NCI-H2196 treated with DMSO at 0.1 percent for 48 hours (cell line): ENCODE results near the gene ANO10.
"Not testable (repeated sequence)": the region's sequence is repeated elsewhere in the genome, so short reads cannot be mapped to it uniquely, and the experiment has no call there.

Experiments used
- DNase-seq: peaks from one replicate; lab custom pipeline; 2025; ENCODE audit not compliant: unreplicated experiment; lab: John Stamatoyannopoulos, UW

Gene ANO10

DNA sequence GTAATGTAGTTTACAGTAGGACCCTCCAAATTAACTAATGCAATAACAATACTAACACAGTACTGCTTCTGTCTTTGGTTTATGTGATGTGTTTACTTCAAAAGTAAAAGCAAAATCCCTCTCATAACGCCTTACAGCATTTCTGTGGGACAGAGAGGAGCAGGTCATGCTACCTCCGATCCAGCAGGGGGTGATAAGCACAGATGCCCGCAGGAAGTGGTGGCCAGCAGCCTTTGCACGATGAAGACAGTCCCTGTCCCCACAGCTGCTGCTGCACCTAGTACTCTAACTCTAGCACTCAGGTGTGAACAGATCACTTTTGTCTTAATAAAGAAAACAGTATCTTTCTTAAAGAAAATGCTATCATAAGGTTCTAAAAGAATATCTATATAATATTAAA lies 38.3 kb downstream of the ANO10 start:
- no peak for DNase-seq

GRCh38 chr3:43582866-43583265 lies 38.9 kb downstream of the ANO10 start:
- no peak for DNase-seq

GRCh38 chr3:43581343-43581742 lies 40.5 kb downstream of the ANO10 start:
- DNase-seq, result no peak

- DNase-seq, result no peak
Observed at GRCh38 chr3:43580181-43580580, 41.6 kb downstream of the ANO10 start.

DNA sequence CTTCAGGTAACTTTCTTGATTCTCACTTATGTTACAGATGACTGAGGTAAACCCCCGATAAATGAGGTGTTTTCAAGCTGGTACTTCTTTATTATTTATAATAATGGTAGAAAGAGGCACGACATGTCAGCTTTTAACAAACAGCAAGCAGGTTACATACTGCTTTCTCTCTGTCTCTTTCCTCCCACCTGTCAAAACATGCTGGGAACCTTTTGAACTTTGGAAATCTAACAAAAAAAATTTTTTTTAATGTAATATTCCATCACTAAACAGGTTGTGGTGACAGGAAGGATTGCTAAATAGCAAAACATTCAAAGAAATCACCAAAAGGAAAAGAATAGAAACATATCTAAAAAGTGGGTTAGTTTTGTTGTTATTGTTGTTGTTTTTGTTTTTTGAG lies 48.2 kb downstream of the ANO10 start:
- DNase-seq, result no peak

GRCh38 chr3:43565661-43566341 lies 56.0 kb downstream of the ANO10 start:
- not testable (repeated sequence) for DNase-seq

DNA sequence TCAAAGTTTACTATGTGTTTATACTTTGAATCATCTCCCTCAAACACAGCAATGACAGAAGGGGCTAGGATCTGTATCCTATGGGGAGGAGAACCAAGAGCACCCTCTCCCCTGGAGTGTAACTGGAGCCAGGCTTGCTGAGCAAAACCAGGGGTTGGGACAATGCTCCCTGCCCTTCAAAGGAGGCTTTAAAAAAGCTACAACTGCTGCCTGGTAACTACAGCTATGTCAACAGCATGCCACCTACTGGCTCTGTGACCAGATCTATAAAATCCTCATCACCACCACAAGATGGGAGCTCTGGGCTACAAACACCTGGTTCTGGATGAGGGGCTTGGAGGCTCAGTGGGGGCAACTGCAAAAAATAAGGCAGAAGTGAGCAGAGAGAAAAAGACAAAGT lies 61.9 kb downstream of the ANO10 start:
- no peak for DNase-seq

GRCh38 chr3:43558171-43558570 lies 63.6 kb downstream of the ANO10 start:
- DNase-seq, result no peak

DNA sequence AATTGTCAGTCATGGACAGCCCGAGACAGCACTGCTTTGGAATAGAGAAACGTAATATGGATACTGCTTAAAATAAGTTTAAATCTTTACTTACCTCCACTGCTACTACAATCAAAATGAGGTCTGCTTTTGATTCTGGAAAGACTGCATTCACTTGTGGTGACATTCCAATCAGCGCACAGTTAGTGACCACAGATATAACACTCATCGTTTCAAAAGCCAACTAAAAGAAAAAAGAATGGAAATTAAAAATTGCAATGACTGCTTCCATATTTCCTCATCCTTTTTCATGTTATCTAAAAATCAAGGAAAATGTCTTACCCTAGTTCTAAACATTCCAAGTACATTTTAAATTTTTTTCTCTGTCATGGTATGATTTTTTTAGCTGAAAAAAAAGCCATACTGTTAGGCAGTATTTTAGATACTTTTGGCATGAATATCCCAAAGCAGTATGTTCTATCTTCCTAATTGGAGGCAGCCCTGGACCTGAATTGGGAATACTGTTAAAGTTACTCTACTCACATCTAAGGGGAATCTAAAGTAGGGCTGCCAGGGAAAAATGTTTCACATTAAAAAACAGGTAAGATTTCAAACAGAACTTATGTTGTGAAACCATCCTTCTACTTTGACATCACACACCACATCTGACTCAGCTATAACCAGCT lies 72.1 kb downstream of the ANO10 start:
- DNase-seq, result no peak

GRCh38 chr3:43544277-43544676 lies 77.5 kb downstream of the ANO10 start:
- DNase-seq, result peak; percentile 17

GRCh38 chr3:43542328-43543043 lies 79.3 kb downstream of the ANO10 start:
- DNase-seq, result no peak

DNA sequence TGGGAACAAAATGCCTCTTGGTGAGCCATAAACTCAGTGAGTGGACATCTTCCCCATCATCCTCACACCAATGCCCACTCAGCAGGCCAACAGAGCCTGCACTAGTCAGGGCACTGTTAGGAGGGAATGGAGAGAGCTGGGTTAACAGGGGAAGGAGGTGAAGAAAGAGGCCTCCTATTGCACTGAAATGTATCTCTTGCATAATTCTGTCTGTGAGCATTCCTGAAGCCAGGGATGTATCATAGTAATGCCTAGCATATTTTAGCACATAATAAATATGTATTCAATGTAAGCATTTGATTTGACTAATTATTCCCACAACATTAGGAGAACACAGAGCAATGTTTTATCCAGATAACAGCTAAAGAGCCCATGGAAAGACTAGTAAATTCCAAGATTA lies 81.2 kb downstream of the ANO10 start:
- no peak for DNase-seq

DNA sequence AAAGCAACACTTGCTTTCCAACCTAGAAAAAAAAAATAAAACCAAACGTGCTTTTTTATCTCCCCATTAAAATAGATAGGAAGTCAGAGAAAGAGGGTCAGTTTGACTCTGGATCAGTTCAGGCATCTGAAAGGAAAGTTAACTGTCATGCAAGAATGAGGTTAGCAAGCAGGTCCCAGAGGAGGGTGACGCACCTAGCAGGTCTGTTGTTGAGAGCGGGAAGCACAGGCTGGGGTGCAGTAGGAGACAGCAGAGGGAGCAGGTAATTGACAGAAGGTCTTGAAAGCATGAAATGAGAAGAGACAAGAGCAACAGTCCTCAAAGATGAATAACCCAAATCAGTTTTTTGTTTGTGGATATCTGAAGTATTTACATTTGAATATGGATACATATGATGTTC lies 82.5 kb downstream of the ANO10 start:
- no peak for DNase-seq

DNA sequence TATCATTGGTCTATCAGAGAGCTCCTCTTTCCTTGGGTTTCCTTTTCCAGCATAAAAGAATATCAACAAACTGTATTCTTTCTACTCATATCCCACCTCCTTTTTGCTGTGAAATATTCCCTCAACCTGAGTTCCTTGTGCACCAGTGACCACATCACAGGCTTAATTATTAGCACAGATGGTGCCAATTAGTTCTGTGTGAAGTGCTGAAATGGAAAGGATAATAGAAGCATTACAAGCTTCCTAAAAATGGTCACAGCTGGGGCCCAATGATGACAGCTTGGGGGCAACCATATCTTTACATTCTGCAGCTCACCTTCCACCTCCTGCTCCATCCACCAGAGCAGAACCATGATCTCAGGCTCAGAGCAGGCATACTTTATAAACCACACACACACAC lies 84.6 kb downstream of the ANO10 start:
- DNase-seq, result no peak

DNA sequence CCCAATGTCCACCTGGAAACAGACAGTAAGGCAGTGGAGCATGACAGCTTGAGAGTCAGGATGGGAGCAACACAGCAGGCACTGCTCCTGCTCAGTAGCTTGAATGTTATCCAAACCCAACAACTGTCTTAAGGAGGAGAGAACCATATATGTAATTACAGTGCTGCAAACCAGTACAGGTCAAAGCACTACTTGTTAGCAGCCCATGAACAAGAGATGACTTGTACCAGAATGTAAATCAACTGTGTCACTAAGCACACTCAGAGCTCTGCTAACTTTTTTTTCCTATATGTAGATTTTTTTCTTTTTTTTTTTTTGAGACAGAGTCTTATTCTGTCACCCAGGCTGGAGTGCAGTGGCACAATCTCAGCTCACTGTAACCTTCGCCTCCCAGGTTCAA lies 87.1 kb downstream of the ANO10 start:
- no peak for DNase-seq

GRCh38 chr3:43533009-43533408 lies 88.8 kb downstream of the ANO10 start:
- DNase-seq, result no peak

- DNase-seq, result no peak
Observed at GRCh38 chr3:43531835-43532234, 90.0 kb downstream of the ANO10 start.

DNA sequence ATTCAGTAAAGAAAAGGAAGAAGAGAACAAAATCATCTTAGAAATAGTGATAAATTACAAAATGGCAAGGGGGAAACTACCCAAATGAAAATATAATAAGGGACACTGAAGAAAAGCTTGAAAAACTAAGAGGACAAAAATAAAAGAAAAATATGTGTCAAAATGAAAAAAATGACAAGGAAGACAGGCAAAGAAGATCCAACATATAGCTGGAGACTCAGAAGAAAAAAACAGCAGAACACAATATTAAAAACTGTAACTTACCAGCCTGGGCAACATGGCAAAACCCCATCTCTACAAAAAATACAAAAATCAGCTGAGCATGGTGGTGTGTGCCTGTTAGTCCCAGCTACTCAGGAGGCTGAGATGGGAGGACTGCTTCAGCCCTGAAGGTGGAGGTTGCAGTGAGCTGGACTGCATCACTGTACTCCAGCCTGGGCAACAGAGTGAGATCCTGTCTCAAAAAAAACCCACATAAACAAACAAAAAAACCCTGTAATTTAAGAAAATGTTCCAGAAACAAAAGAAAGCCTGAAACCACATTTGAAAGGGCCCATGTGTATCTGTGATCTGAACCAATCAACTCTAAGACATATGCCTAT lies 93.2 kb downstream of the ANO10 start:
- no peak for DNase-seq

- DNase-seq, result no peak
Observed at GRCh38 chr3:43526956-43527355, 94.9 kb downstream of the ANO10 start.

DNA sequence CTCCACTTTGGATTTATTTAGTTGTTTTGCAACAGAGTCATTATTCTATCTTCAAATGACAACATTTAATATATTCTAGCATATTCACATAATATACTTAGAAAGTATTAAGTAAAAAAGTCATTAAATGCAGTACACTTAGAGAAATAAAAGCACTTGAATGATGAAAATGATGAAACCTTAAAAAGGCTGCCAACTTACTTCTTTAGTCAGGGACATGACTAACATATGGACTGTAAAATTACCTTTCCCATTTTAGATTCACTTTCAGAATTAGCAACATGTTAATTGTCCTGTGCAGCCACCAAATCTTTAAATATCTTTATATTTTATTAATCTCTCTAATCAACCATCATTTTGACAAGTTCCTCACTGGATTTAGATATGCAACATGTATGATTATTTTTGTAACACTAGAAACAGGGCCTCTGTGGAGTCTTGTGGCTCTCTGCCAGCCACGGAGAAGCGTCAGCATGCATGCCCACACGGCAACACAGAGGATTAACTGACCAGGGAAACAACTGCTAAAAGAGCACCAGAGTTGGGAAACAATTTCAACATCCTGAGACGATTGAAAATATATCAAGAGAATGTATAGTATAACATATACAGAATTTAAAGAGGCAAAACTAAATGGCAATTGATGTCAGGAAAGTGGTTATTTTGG lies 95.7 kb downstream of the ANO10 start:
- no peak for DNase-seq

DNA sequence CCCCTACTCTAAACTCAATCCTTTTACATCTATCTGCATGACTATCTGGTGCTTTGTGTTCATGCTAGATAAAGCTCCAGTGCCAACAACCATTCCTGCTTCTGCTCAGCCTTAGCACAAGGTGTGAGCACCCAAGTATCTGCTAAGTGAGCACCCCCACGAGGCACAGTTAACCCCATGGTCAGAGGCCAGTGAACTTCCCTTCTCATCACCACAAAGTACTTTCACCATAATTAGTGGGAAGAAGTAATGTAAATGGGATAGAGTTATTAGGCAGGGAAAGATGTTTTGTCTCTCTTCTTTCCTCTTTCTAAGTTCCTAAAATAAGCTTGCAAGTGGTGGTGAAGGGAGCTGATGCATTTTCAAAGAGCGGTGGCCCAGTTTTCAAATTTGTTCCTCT lies 96.4 kb downstream of the ANO10 start:
- no peak for DNase-seq
